Measurements from ENCODE around the gene HDHD2.

DNA sequence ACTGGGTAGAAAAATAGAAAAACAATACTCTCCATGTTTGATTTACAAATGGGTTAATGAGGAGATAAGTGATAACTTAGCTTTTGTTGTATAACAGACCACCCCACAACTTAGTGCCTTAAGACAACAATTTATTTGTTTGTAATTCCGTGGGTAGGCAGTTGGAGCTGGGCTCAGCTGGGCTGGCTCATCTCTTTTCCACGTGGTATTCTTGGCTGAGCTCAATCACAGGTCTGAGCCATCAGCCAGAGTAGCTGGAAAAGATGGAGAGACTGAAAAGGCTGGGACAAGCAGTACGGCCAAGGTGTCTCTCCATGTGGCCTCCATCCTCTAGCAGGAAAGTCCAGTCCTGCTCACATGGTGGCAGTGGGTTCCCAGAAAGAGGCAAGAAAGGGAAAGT lies 82.7 kb downstream of the HDHD2 start:
- no peak for TF ChIP-seq POLR2A (IDR thresholded peaks at IDR 0.05)
- TF ChIP-seq CTCF (IDR thresholded peaks at IDR 0.05): no peak
- TF ChIP-seq EP300 (IDR thresholded peaks at IDR 0.05): no peak
- TF ChIP-seq POLR2AphosphoS5 (IDR thresholded peaks at IDR 0.05): no peak
